Activated CD8-positive, alpha-beta memory T cell treated with anti-CD3 and anti-CD28 coated beads, Interleukin-2, amount 50 U/mL, for 1 hour (primary cell): ENCODE data around the gene TBXT.
"Not testable (repeated sequence)": the region's sequence is repeated elsewhere in the genome, so short reads cannot be mapped to it uniquely, and the experiment has no call there.

Experiments used
- DNase-seq: peaks from one replicate; pipeline ENCODE4 v3.0.0-alpha.2; 2020; ENCODE audit errors: extremely low read depth

TBXT gene

DNA sequence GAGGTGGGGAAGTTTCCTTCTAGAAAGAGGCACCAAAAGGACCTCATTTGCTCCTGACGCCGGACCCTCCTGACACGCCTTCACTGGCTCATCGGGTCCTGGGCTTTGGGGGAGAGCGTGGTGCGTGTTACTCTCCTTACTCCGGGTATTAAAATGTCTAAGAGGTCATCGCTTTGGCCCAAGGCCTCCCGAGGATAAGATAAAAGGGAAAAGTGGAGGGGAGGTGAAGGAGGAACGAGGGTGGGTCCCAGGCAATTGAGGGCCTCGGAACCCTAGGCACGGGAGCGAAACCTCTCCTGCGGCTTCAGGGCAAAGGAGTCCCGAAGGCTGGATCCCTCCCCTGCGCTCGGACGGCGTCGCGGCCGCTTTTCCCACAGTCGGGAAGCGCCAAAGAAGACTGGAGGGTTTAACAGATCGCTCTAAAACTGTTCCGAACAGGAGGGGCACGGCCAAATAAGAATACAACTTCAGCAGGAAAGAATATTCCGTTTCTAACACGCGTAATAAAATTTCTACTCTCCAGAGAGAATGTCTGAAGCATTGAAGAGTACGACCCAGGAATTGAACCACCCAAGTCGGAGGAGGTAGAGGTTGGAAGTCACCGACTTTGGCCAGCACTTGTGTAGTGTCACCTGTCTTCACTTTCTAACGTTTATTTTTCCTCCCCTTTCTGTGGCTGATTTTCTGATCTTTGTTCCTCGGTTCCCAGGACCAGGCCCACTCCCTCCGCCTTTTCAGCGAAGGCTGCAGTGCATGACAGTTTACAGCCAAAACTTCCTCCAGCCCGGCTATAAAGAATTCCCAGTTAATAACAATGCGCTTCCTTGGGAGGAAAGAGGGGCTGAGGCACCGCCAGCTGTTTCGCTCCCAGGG lies 2.1 kb upstream of the TBXT start:
- no peak for DNase-seq

DNA sequence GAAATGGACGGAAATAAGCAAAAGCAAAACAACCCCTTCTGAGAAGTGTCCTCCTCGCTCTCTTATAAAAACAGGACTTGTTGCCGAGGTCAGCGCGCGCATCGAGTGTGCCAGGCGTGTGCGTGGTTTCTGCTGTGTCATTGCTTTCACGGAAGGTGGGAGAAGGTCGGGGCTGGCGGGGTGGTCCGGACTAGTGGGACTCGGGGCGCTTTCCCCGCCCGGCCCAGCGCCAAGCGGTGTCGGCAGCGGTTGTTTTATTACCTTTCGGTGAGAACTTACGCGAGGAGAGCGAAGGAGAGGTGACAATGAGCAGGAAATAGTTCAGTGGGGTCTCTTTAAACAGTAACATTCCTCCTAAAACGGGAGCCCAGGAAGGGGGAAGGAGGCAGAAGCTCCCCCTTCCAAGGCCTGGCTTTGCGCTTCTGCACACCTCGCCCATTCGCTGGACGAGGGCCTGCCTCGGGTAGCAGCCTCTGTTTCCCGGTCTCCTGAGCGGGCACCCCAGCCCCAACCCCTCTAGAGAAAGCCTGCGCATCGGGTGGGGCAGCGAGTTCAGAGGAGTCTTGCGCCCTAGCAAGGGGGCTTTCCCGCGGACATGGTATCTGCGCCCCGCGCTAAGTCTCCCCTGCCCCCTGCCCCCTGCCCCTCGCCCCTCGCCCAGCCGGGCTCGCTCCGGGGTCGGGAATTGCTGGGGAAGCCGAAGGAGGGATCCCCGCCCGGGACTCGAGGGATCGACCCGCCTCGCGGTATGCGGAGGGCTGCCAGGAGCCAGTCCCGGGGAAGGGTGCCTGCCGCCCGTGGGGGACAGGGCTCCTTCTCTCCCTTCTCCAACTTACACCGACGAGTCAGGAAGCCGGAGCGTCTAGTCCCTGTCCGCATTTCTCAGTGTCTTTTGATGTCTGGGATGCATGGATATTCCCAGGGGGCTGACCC lies 1.2 kb upstream of the TBXT start:
- no peak for DNase-seq

DNA sequence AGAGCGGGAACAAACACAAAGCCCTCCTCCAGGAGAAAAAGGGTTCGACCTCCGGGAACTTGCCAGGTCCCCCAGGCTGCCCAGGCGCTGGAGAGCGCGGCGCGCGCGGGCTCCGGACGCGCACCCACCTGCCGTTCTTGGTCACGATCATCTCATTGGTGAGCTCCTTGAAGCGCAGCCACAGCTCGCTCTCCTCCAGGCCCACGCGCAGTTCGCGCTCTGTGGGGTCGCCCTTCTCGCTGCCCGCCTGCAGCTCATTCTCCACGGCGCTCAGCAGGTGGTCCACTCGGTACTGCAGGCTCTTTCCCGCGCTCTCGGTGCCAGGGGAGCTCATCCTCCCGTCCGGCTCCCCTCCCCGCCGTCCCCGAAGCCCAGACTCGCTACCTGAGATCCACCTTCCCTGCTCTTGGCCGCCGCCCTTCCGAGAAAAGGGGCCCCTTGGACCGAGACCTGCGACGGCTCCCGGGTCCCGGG lies 356 bp downstream of the TBXT start:
- no peak for DNase-seq

DNA sequence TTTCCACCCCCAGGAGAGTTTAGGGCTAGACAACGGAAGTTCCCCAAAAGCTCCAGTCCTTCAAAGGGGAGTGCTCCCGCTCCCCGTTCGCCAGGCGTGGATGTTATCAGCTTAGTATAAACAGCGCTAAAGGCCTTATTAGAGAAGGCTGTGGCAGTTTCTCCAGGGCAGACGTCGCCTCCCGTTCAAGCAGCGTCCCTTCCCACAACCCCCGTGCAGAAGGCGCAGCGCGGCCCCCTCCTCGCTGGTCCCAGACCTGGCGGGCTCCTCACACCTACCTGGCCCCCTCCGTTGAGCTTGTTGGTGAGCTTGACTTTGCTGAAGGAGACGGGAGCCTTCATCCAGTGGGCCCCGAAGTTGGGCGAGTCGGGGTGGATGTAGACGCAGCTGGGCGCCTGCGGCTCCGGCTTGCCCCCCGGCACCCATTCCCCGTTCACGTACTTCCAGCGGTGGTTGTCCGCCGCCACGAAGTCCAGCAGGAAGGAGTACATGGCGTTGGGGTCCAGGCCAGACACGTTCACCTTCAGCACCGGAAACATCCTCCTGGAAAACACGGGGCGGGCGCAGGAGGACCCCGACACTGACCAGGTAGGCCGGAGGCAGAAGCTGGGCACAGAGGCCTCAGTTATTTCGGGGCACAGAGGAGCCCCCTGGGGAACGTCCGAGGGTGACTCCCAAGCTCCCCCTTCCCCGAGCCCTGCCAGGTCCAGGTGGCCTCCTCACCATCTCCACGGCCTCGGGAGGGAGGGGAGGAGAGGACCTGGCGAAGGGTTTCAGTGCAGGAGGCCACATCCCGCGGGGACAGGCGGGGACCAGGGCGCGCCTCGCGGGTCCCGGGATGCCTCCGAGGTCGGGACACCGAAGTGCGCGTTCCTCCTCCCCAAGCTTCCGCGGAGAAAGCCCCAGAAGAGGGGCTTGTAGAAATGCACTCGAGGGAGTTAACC lies 1.1 kb downstream of the TBXT start:
- DNase-seq, result no peak

DNA sequence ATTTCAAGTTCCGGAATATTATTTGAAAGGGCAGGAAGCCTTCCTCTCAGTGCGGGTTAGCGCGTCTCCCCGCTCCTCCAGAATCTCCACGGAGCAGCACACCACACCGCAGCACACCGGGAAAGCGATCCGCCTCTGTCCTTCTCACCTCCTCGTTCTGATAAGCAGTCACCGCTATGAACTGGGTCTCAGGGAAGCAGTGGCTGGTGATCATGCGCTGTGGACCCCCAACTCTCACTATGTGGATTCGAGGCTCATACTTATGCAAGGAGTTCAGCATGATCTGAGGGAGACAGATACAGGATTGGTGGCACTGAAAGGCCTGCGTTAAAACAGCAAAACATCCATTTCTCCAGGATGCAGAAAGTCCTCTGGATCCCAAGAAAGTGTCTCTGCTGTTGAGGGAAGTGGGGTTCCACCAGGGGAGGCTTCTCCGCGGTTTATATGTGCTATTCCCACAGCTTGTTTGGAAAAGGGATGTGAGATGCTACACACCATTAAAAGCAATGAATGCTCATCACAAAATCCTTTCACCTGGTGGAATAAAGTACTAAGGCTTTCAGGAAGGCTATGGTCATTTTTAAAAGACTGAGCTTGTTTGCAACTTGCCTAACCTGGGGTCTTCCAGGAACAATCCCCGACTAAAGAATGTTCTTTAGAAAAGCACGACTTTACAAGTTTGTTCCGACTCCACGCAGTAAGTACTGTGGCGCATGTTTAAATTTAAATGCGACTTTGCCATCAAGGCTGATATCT lies 1.9 kb downstream of the TBXT start:
- DNase-seq, result no peak

DNA sequence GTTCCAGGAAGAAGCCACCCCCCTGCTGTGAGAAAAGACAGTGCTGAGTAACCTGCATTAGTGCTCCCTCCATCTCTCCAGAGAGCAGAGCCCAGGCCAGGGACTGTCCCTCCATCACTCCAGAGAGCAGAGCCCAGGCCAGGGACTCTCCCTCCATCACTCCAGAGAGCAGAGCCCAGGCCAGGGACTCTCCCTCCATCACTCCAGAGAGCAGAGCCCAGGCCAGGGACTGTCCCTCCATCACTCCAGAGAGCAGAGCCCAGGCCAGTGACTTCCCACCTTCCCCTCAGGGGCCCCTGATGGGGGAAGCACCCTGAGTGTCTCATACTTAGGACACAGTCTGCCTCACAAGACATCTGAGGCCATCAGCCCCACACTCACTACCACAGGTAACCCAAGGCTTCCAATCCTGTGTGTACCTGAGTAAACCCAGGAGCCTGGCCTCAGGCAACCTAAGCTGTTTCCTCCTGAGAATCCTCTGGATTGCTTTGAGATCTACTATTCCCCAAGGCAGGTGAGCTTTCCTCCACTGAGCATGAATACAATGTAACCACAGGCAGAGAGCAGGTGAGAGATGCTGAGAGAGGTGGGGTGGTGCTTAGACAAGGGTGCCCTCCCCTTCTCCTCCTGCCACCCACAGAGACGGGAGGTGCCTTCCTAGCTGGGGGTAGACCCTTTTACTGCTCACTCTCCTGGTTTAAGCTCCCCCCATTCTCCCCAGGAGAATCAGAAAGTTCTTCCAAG lies 4.9 kb downstream of the TBXT start:
- DNase-seq, result no peak

DNA sequence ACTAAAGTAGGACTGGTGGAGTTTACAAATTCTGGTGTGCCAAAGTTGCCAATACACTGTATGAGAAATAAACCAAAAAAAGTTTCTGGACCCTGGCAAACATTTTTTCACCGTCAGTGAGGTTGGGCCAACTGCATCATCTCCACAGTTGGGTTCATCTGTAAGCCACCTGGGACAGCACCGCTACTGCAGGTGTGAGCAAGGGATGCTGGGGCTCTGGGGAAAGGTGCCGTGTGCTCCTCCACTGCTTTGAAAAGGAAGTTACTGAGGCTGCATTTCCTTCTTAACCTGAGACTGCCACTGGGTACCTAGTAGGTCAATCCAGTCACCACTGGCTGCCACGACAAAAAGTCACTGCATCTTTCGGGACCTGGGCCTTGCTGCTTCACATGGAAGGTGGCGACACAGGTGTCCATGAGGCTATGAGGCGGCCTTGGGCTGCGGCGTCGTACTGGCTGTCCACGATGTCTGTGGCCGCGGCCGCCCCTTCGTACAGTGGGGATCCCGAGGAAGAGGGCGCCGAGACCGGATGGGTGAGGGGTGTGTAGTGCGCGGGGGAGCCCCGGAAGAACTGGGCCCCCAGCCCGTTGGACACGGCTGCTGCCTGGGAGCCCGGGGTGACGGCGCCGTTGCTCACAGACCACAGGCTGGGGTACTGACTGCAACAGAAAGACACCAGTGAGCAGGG lies 9.6 kb downstream of the TBXT start:
- DNase-seq, result no peak

DNA sequence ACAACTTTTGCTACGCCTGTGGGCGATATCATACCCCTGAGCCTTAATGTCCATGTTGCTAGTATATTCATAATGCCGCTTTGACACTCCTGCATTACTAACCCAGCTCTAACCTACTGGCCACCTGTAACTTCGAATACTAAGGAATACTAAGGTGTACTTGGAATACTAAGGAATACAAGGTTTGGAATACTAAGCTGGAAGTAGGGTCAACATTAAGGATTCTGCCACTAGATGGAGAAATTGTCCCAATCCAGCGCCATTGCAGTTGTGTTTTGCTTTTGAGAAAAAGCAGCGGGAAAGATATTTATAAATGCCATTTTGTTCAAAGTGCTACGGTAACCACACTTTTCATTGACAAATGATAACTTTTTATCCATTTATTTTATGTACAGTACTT lies 10.7 kb downstream of the TBXT start:
- DNase-seq, result no peak

DNA sequence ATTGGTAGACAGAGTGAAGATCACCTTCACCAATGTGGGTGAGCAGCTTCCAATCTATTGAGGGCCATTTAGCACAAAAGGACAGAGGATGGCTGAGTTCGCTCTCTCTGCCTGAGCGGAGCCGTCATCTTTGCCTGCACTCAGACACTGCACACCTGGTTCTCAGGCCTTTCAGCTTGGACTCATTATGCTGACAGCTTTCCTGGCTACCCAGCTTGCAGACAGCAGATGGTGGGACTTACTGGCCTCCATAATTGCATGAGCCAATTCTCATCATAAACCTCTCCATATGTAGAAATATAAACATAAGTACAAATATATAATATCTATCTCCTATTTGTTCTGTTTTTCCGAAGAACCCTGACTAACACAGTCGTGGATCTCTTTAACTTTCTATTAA lies 13.7 kb downstream of the TBXT start:
- DNase-seq, result no peak

DNA sequence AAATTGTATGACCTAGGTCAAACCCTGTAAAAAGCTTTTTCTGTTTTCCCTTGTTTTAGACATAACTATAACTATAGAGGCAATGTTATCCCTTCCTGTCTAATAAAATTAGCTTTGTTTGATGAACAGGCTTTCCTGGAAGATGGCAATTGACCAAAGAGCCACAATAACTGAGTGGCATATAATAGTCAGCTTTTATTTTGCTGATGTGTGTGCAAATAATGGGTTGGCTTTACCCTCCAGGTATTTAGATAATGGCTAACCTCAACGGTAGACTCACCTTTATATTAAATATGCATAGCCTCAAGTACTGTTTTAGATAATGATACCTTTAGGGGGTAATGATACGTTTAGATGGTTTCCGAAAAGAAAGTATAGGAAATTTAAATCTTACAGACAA lies 15.0 kb downstream of the TBXT start:
- no peak for DNase-seq

DNA sequence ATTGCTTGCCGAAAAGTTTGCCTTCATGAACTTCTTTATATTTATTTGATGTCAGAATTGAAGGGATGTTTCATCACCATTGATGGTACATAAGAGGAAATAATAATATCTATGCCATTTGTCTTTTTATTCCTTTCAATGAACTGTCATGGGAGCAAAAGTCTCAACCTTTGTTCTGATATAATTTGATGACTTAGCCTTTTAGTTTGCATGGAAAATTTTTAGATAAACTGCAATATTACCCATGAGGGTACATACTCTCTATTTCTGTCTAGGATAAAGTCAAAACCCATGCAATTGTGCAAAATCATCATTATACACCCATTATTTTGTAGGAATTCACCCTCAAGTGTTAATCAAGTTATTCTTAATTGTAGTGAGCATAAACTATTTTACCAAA lies 15.9 kb downstream of the TBXT start:
- no peak for DNase-seq

DNA sequence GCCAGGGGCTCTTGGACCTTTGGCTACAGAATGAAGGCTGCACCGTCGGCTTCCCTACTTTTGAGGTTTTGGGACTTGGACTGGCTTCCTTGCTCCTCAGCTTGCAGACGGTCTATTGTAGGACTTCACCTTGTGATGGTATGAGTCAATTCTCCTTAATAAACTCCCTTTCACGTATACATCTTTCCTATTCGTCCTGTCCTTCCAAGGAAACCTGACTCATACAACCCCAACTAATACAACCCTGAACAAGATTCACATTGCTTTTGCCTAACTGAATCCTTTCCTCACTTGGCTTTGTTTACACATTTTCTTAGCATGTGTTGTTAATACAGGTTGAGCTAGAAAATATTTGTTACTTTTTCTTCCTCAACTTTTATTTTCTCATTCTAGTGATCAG lies 21.9 kb downstream of the TBXT start:
- DNase-seq, result no peak

DNA sequence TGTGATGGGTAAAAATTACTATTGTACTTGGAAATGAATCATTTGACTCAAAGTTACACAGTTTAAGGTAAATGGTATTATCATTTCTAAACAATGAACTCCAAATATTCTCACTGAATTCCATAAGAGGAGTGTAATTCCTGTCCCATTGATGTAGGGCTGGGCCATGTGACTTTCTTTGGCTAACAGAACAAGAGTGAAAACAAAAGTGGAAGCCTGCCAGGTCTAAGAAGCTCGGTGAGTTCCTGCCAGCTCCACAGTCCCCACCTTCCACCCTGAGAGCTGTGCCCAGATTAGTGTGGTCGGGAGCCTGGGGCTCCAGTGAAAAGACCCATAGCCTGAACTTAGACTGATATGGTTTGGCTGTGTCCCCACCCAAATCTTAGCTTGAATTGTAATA lies 24.6 kb downstream of the TBXT start:
- DNase-seq, result no peak

DNA sequence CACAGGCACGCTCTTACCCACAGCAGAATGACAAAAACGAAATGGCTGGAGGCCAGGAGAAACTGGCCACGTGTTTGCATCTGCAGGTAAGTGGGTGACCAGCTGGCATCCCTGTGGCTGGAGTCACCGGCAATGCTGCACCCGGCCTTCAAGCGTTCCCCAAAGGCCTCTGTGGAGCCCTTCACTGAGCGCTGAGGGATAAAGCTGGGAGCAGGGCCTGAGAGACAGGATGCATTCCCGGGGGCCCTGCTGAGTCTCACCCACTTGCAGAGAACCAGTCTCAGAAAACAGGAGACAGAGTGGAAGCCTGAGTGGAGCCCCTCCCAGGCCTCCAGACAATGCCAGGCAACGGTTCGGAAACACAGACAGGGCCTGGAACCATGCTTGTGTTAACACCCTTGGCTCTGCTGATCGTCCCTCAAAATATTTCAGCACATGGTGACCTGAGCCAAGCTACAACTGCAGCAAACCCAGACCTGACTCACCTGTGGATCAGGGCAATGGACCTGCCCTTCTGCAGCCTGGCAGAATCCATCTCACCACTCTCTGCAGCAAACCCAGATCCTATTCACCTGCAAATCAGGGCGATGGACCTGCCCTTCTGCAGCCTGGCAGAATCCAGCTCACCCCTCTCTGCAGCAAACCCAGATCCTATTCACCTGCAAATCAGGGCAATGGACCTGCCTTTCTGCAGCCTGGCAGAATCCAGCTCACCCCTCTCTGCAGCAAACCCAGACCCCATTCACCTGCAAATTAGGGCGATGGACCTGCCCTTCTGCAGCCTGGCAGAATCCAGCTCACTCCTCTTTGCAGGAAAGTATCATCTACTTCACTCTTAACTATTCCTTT lies 39.8 kb downstream of the TBXT start:
- no peak for DNase-seq

DNA sequence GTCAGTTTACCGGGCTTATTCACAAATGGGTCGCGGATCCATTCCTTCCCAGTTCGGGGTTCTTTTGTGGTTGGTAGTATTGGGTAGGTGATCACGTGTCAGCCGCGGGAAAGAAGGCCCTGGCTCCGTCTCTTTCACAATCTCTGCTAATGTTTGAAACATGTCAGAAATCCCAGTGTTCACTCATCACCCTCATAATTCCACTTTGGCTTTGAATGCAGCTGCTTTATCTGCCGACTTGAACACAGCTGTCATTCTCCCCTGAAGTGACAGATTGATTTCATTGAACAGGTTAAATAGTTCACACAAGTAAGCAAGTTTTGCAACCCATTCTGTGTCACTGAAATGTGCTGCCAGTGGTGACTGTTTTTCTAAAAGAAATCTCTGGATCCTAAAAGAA lies 44.5 kb downstream of the TBXT start:
- not testable (repeated sequence) for DNase-seq

DNA sequence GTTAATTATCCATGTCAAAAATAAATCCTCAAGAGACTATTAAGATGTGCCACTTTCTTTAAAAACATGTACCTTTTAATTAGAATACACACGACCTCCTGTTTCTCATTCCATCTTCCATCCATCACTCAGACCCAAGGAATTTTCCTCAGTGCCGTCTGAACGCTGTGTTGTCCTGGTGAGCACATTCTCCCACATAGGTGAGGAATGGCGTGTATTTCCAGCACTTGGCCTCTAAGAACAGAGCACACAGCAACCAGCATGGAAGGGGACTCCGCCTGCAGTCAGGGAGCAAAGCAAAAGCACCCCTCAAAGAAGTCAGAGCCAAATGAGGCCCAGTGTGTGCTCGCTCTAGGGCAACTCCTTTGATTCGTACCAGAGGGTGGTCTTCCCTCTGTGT lies 45.9 kb downstream of the TBXT start:
- no peak for DNase-seq

DNA sequence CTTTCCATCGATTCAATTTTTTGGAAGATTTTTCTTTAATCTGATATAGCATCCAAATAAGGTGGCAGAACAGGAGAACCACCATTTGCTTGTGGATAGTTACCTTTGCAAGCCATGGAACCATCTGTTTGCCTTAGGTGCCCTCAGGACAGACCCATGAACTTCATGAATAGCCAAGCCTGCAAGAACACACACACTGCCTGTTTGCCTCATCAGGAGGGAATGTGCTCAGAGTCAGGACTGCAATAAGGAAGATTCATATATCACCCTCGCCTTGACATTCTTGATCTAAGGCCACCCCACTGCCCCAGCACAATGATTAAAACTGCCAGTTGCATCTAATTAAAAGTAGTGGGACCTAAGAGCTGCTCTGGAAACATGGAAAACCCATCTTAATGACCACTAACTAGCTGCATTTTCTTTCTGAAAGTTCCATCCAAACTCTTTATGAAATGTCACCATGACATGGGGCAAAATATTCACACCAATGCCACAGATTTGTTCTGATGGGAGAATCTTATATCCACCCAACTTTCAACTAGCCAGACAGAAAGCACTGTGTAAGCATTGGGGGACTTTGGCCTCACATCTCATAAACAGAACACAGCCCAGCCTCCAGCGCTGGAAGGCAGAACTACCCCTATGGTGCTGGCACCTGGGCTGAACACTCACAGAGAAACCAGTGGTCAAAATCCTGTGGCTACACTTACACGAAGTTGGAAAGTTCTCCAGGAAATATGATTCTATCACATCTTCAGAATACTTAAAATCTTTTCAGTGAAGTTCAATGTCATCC lies 48.3 kb downstream of the TBXT start:
- DNase-seq, result no peak

DNA sequence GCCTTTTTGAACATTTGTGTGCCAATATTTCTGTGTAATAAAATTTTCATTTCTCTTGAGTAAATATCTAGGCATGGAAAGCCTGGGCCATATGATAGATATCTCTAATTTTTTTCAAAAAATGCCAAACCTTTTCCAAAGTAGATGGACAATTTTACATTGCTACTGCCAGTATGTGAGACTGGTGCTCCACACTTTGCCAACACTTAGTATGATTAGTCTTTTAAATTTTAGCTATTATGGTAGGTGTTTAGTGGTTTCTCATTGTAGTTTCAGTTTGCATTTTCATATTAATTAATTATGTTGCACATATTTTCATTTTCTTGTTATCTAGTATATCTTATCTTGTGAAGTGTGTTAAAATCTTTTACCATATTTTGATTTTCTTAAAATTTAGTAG lies 52.0 kb downstream of the TBXT start:
- no peak for DNase-seq
